ENCODE measurements around the gene APOBEC3A.

GRCh38 chr22:38919631-38920190 lies 37.7 kb upstream of the APOBEC3A start:
- TF ChIP-seq CTCF (IDR thresholded peaks at IDR 0.05 in 4 of 5, conservative IDR thresholded peaks at IDR 0.05 in 1 of 5) (no peak), POLR2A (IDR thresholded peaks at IDR 0.05) (no peak)
